Epithelial cell of esophagus (primary cell): ENCODE measurements around the gene CENPU.

Experiments used
- DNase-seq: peaks from one replicate; pipeline ENCODE4 v3.0.0; 2010; ENCODE audit warnings: low read depth
- H3K4me3 ChIP-seq: 2 replicates; pipeline ENCODE4 v1.5.1; 2011; ENCODE audit warnings: mild to moderate bottlenecking, low read length, control low read depth
- CTCF ChIP-seq: IDR thresholded peaks from 2 replicates; pipeline ENCODE4 v1.5.1; 2011; ENCODE audit warnings: low read depth, mild to moderate bottlenecking, low read length, control low read depth, inconsistent platforms; ENCODE audit not compliant: insufficient read depth; ENCODE audit errors: missing control alignments

Gene CENPU

GRCh38 chr4:184672741-184673140 is 61.2 kb downstream of the CENPU start:
- TF ChIP-seq CTCF = no peak
- no peak for DNase-seq
- no peak overlapping the region for H3K4me3 ChIP-seq

- H3K4me3 ChIP-seq = no peak overlapping the region
- TF ChIP-seq CTCF = no peak
- DNase-seq = peak; percentile 86
Observed at GRCh38 chr4:184671101-184671500, 62.8 kb downstream of the CENPU start.

GRCh38 chr4:184669251-184669650 is 64.6 kb downstream of the CENPU start:
- no peak overlapping the region for H3K4me3 ChIP-seq
- DNase-seq = no peak
- no peak for TF ChIP-seq CTCF

- no peak for TF ChIP-seq CTCF
- no peak overlapping the region for H3K4me3 ChIP-seq
- DNase-seq = no peak
Observed at GRCh38 chr4:184668511-184669114, 65.3 kb downstream of the CENPU start.

- H3K4me3 ChIP-seq = no peak overlapping the region
- TF ChIP-seq CTCF = no peak
- no peak for DNase-seq
Observed at GRCh38 chr4:184668096-184668495, 65.8 kb downstream of the CENPU start.

GRCh38 chr4:184666670-184667069 is 67.2 kb downstream of the CENPU start:
- DNase-seq = no peak
- TF ChIP-seq CTCF = no peak
- no peak overlapping the region for H3K4me3 ChIP-seq
